SU-DHL-6 (cell line): ENCODE measurements around the gene IMMT.

Source experiments
- H2AFZ ChIP-seq: fragments of 200-600 bp; sonication (generic); 2 replicates; pipeline ENCODE4 v1.6.1; 2014; ENCODE audit warnings: low read depth, mild to moderate bottlenecking, moderate library complexity, mixed read lengths, antibody characterized with exemption, low read length; ENCODE audit not compliant: severe bottlenecking
- H3F3A ChIP-seq: fragments of 200-600 bp; shearing (Covaris generic); 2 replicates; pipeline ENCODE4 v1.6.0; 2016; ENCODE audit warnings: antibody characterized with exemption, mild to moderate bottlenecking; ENCODE audit not compliant: insufficient read depth
- H3K27ac ChIP-seq: fragments of 200-600 bp; sonication (generic); 2 replicates; pipeline ENCODE4 v1.5.1; 2016; ENCODE audit warnings: low read depth, mild to moderate bottlenecking, low read length, moderate library complexity, mixed read lengths
- H3K27me3 ChIP-seq: fragments of 200-600 bp; sonication (generic), shearing (Covaris generic); 2 replicates; pipeline ENCODE4 v1.6.0; 2014; ENCODE audit warnings: mild to moderate bottlenecking, low read length
- H3K36me3 ChIP-seq: fragments of 200-600 bp; sonication (generic); 2 replicates; pipeline ENCODE4 v1.6.1; 2014; ENCODE audit warnings: mild to moderate bottlenecking, low read length, mixed read lengths
- H3K4me2 ChIP-seq: fragments of 300-600, 200-600 bp; shearing (Covaris generic), sonication (generic); 2 replicates; pipeline ENCODE4 v1.6.0; 2014; ENCODE audit warnings: low read length, low read depth, mild to moderate bottlenecking; ENCODE audit not compliant: poor library complexity, severe bottlenecking
- H3K4me3 ChIP-seq: fragments of 200-600 bp; sonication (generic); 2 replicates; pipeline ENCODE4 v1.5.1; 2014; ENCODE audit warnings: antibody characterized with exemption, low read length, mild to moderate bottlenecking, mixed read lengths; ENCODE audit not compliant: insufficient read depth, poor library complexity, severe bottlenecking
- H3K79me2 ChIP-seq: fragments of 200-600 bp; sonication (generic); 2 replicates; pipeline ENCODE4 v1.6.1; 2014; ENCODE audit warnings: mild to moderate bottlenecking, low read length, moderate library complexity; ENCODE audit not compliant: insufficient read depth
- H3K9ac ChIP-seq: fragments of 200-600 bp; sonication (generic); 2 replicates; pipeline ENCODE4 v1.7.0; 2014; ENCODE audit warnings: mild to moderate bottlenecking, low read length
- H3K9me2 ChIP-seq: fragments of 200-600 bp; sonication (generic); replicated peaks from 2 replicates; pipeline ENCODE4 v1.6.1; 2014; ENCODE audit warnings: low read length; ENCODE audit not compliant: insufficient read depth
- H3K9me3 ChIP-seq: fragments of 200-600 bp; sonication (generic); 2 replicates; pipeline ENCODE4 v1.6.1; 2014; ENCODE audit warnings: low read length, mixed read lengths; ENCODE audit not compliant: insufficient read depth
- H4K20me1 ChIP-seq: fragments of 200-600 bp; sonication (generic); 2 replicates; pipeline ENCODE4 v1.6.1; 2014; ENCODE audit warnings: low read depth, mild to moderate bottlenecking, antibody characterized with exemption, low read length, moderate library complexity, mixed read lengths
- EZH2phosphoT487 ChIP-seq: fragments of 200-600 bp; sonication (generic), shearing (Covaris generic); conservative IDR thresholded peaks from 2 replicates; pipeline ENCODE4 v1.6.1; 2018; ENCODE audit warnings: mild to moderate bottlenecking, antibody characterized with exemption, low read length, moderate library complexity, mixed read lengths
- TF ChIP-seq, protein P1 (sequence below): fragments of 200-600 bp; sonication (generic); IDR thresholded peaks from one replicate; pipeline ENCODE4 v1.5.1; 2017; ENCODE audit warnings: antibody characterized with exemption, mild to moderate bottlenecking, low read length, moderate library complexity; ENCODE audit not compliant: insufficient read depth, poor library complexity, severe bottlenecking

IMMT gene

GRCh38 chr2:86140969-86141392 is 54.3 kb downstream of the IMMT start:
- no peaks in the 10 kb centered on the region for H3K27me3 ChIP-seq
- H3K9ac ChIP-seq = no peak overlapping the region
- H3F3A ChIP-seq = peaks cover 33% of the 10 kb centered on the region
- H3K79me2 ChIP-seq = no peaks in the 10 kb centered on the region
- no peaks in the 10 kb centered on the region for H4K20me1 ChIP-seq
- H3K27ac ChIP-seq = no peak overlapping the region
- no peaks in the 10 kb centered on the region for H3K9me2 ChIP-seq
- no peaks in the 10 kb centered on the region for H3K9me3 ChIP-seq
- H3K36me3 ChIP-seq = peaks cover 21% of the 10 kb centered on the region
- H3K4me3 ChIP-seq = no peak overlapping the region
- TF ChIP-seq EZH2phosphoT487 = no peak
- TF ChIP-seq, protein P1, sequence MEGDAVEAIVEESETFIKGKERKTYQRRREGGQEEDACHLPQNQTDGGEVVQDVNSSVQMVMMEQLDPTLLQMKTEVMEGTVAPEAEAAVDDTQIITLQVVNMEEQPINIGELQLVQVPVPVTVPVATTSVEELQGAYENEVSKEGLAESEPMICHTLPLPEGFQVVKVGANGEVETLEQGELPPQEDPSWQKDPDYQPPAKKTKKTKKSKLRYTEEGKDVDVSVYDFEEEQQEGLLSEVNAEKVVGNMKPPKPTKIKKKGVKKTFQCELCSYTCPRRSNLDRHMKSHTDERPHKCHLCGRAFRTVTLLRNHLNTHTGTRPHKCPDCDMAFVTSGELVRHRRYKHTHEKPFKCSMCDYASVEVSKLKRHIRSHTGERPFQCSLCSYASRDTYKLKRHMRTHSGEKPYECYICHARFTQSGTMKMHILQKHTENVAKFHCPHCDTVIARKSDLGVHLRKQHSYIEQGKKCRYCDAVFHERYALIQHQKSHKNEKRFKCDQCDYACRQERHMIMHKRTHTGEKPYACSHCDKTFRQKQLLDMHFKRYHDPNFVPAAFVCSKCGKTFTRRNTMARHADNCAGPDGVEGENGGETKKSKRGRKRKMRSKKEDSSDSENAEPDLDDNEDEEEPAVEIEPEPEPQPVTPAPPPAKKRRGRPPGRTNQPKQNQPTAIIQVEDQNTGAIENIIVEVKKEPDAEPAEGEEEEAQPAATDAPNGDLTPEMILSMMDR = no peak
- H2AFZ ChIP-seq = no peak overlapping the region
- no peak overlapping the region for H3K4me2 ChIP-seq

DNA sequence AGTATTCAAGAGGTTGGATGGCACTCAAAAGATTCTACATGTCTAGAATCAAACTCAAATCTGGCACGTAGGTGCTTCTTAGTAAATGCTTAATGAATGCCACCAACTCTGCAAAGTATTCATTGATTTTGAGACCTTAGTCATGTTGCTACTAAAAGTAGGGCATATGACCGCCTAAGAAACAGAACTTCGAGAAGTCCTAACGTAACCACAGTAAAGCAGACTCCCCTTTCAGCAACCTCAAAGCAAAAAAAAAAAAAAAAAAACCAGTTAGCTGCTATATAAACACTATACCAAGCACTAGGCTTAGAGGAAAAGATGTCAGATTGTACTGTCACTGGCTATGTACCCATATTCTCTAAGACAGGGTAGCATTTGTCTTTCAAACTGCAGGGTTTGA is 55.3 kb downstream of the IMMT start:
- Histone ChIP-seq H3K9ac (no peak overlapping the region), H3K9me3 (no peaks in the 10 kb centered on the region), H3K9me2 (no peaks in the 10 kb centered on the region), H3K27ac (no peak overlapping the region), H3K4me2 (no peak overlapping the region), H3F3A (peaks cover 28% of the 10 kb centered on the region), H2AFZ (no peak overlapping the region), H3K27me3 (no peaks in the 10 kb centered on the region), H4K20me1 (no peaks in the 10 kb centered on the region), H3K4me3 (no peak overlapping the region), H3K79me2 (no peaks in the 10 kb centered on the region), H3K36me3 (peaks cover 23% of the 10 kb centered on the region)
- TF ChIP-seq EZH2phosphoT487 = no peak
- TF ChIP-seq, protein P1 = no peak

GRCh38 chr2:86138736-86139625 is 56.3 kb downstream of the IMMT start:
- no peak overlapping the region for H3K4me3 ChIP-seq
- no peak for TF ChIP-seq EZH2phosphoT487
- TF ChIP-seq, protein P1 = no peak
- no peak overlapping the region for H3K27ac ChIP-seq
- H3K9ac ChIP-seq = no peak overlapping the region
- H3K4me2 ChIP-seq = no peak overlapping the region
- H4K20me1 ChIP-seq = no peaks in the 10 kb centered on the region
- H2AFZ ChIP-seq = no peak overlapping the region
- peaks cover 28% of the 10 kb centered on the region for H3F3A ChIP-seq
- peaks cover 30% of the 10 kb centered on the region for H3K36me3 ChIP-seq
- H3K9me2 ChIP-seq = no peaks in the 10 kb centered on the region
- H3K27me3 ChIP-seq = no peaks in the 10 kb centered on the region
- no peaks in the 10 kb centered on the region for H3K9me3 ChIP-seq
- no peaks in the 10 kb centered on the region for H3K79me2 ChIP-seq
